ENCODE results near the gene ARHGAP31.

DNA sequence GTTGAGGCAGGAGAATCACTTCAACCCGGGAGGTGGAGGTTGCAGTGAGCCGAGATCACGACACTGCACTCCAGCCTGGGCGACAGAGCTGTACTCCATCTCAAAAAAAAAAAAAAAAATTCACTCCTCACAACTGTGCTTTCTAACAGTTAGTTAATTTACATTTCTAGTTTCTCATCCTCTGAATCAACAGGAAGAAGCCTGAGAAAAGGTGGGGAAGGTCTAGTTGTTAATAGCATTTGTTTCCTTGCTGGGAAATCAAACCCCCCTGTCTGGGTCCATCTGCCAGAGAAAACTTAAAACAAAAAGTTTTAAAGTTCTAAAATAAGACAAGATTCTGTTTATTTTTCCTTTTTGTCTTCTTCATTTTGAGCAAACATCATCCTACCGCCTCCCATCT, 106.9 kb downstream of the ARHGAP31 start:
- no peak for TF ChIP-seq POLR2A (IDR thresholded peaks at IDR 0.05)
- TF ChIP-seq, protein P1, sequence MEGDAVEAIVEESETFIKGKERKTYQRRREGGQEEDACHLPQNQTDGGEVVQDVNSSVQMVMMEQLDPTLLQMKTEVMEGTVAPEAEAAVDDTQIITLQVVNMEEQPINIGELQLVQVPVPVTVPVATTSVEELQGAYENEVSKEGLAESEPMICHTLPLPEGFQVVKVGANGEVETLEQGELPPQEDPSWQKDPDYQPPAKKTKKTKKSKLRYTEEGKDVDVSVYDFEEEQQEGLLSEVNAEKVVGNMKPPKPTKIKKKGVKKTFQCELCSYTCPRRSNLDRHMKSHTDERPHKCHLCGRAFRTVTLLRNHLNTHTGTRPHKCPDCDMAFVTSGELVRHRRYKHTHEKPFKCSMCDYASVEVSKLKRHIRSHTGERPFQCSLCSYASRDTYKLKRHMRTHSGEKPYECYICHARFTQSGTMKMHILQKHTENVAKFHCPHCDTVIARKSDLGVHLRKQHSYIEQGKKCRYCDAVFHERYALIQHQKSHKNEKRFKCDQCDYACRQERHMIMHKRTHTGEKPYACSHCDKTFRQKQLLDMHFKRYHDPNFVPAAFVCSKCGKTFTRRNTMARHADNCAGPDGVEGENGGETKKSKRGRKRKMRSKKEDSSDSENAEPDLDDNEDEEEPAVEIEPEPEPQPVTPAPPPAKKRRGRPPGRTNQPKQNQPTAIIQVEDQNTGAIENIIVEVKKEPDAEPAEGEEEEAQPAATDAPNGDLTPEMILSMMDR (IDR thresholded peaks at IDR 0.05): no peak

Measured in right lobe of liver (tissue), 4 donors.